GM21717 (cell line): ENCODE measurements around the gene HTRA2.

Source experiments
- ATAC-seq: cut with Tn5 transposase; IDR thresholded peaks from one replicate; pipeline ENCODE4 v1.9.1; 2021; ENCODE audit warnings: mild to moderate bottlenecking, moderate library complexity; ENCODE audit not compliant: unreplicated experiment

Gene HTRA2

GRCh38 chr2:74499940-74500577, 29.7 kb upstream of the HTRA2 start:
- ATAC-seq, result no peak

DNA sequence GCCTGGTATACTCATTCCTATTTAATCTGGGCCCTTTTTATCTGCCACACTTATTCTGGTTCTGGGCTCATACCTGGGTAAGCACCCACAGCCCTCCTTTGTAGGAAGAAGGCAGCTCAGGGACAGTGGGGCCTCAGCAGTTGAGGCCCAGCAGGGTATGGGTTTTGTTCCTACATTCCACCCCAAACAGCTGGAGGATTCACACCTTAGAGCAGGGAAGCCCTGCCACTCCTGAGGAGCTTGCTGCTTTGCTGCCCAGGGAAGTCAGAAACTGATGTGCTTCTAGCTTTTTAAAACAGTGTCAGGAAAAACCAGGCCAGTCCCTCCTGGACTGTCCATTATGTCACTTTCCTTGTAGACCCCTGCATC, 29.2 kb upstream of the HTRA2 start:
- no peak for ATAC-seq

DNA sequence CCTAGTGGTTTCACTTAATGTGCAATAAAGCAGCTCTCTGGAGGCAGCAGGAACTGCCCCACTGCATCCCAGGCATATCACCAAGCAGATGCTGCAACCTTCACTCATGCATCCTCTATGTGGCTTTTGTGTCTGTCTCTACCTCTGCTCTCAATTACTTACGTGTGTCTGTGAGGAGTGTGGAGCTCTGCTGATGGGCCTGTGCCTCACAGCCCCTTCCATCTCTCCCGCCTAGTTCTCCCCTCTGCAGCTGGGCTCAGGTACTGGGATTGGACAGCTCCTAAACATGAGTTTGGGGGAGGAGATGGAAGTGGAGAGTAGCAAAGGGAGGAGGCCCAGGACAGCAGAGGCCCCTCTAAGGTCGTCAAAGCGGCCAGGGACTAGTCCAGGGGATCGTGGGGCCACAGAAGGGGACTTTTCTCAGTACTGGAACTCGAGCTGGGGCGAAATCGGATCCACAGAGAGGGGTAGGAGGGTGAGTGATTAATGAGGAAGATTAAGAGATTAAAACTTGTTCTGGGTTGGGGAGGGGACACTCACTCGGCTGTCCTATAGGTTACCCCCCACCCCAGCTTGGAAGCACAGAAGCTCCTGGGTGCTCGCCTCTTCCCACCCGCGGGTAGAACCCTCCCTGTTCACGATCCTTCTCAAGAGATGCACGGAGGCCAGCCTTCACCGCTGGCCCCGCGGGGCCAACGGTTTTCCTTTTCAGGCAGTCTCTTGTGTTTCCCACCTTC, 28.2 kb upstream of the HTRA2 start:
- ATAC-seq, result no peak

GRCh38 chr2:74502147-74502719, 27.5 kb upstream of the HTRA2 start:
- no peak for ATAC-seq

- no peak for ATAC-seq
Observed at GRCh38 chr2:74502720-74503505, 26.8 kb upstream of the HTRA2 start.

DNA sequence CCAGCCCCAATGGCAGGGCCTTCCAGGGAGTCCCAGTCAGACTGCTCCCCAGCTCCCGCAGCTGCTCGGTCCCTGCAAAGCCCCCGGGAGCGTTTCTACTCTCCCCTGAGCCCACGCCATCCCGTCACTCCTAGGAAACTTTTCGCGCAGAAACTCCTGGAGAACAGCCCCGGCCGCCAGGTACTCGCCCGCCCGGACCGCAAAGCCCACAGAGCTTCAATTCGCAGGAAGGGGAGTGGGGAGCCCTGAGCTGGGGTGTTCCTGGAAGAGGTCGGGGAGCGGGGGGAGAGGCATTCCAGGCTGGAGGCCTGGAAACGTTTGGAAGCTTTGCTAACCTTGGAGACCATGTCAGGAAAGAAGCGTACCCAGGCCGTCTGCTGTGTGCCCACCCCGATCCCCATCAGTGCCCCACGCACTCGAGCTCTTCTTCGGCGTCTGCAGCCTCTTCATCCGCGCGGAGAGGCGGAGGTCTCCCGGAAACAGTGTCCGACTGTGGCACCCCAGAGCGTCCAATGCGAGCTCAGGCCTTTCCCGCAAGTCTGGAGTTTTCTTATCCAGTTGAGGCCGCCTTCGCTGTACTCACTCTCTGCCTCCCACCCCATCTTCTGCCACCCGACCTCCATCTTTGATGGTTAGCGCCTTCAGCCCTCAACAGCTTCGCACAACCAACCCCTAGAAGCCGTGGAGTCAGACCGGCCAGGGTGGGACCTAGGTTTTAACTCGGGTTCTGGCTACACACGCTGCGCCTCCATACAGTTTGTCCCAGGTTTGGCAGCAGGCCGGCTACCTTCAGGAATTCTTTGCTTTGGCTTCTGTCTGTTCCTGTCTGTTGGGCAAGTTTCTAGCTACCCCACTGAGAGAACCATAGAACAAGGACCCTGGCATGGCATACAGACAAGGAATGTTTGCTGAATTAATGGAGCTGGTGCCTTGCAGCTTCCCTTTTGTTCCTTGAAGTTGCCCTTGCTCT, 25.9 kb upstream of the HTRA2 start:
- ATAC-seq, result no peak

- ATAC-seq, result no peak
Observed at GRCh38 chr2:74504591-74504990, 25.1 kb upstream of the HTRA2 start.

GRCh38 chr2:74505448-74506246, 24.1 kb upstream of the HTRA2 start:
- no peak for ATAC-seq

DNA sequence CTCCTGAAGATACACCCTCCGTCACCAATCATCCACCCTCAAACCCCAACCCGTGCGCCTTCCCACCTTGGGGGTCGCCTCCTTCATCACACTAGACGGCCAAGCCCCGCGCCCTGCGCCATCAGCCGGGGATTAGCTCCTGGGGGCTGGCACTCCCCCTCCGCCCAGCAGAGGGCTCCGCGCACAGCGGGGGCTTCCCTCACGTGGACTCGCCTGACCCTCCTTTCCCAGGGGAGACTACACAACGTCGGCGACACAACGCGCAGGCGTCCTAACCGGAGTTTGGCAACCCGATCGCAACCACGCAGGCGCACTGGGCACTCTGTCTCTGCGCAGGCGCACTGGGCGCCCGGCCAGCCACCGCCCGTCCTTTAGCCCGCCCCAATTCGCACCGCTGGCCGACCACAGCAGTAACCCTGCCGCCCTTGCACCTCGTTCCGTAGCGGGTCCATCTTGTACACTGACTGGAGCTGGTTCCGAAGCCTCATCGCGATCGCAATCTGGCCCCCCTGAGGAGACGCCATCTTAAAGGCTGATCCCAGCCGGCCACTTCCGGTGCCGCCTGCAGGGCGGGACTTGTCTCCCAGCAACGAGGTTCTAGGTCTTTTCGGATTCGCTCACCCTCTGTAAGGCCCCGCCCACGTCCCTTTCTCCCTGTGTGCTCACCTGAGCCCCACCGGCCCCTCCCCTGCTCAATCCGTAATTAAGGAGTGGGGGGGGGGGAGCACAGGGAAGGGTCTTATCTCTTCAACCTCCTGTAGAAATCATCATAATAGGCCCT, 22.4 kb upstream of the HTRA2 start, which contains the start of gene PCGF1:
Gene PCGF1, minus strand, starts transcription at position 551 of the 781 bp plus-strand sequence. Its CDS starts 27 bp downstream, at position 524.
- ATAC-seq, result peak; percentile 91

DNA sequence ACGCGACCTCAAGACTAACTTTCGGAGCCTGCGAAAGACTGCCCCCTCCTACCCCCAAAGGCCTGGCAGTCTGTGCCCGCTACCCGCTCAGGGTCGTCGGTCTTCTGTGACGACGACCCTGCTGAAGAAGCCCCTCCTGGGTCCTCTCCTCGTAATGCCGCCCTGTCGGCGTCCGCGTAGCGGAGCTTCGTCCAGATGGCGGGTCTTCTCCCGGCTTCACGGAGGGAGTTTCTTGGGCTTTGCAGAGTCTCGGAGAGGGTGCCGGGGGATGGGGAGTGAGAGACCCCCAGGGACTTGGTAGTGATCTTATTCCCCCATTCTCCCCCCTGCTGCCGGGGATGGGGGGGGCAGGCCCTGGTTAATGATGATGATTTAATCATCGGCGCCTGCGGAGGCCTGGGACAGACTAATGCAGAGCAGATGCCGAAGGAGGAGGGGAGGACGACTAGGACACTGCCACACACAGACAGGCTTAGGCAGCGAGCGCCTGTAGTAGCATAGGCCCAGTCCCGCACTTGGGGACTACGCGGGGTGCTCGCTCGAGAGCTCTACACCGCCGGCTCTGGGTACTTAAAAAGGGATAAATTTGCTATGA, 21.7 kb upstream of the HTRA2 start:
- peak; percentile 10 for ATAC-seq

GRCh38 chr2:74510272-74510671, 19.5 kb upstream of the HTRA2 start:
- no peak for ATAC-seq

GRCh38 chr2:74511104-74511989, 18.4 kb upstream of the HTRA2 start:
- no peak for ATAC-seq

DNA sequence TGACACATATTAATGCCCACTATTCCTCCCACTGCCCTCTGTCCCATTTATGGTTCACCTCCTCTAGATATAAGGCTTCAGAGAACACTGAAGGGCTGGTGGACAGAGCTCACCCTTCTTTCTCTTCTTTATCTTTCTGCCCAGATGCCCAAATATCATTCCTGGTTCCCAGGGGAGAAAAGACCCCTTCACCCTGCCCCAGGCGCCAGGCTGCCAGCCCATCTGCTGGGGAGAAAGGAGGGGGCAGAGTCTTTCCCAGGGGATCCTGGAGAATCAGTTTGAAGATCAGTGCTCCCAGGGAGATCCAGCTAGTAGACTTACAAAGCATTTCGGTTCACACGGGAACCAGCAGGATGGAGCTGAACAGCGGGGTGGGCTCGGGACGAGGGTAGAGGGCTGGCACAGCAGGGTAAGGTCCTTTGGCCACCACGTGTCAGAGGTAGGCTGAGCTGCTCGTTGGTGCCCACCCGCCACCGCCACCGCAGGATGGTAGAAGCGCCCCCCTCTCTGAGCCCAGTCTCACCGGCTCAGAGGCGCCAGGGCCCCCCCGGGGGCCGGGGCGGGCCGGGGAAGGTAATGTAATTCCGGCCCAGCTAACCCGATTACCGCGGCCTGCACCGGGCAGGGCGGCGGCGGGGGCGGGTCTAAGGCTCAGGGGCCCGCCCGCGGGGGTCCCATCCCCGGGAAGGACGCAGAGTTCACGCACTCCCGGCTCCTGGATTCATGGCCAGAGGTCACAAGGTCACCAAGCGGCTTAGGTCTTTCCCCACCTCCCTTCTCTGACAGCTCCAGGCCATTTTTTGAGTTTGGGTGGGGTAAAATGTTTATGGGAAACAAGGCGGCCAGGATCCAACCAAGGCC, 16.8 kb upstream of the HTRA2 start:
- no peak for ATAC-seq

- no peak for ATAC-seq
Observed at GRCh38 chr2:74513605-74514367, 15.9 kb upstream of the HTRA2 start.

GRCh38 chr2:74514368-74515270, 15.1 kb upstream of the HTRA2 start, which contains the start of gene TLX2:
TLX2 (plus strand) TSS chr2:74514450; CDS start chr2:74514807, 357 bp downstream.
- no peak for ATAC-seq
